Right lobe of liver (tissue), 6 donors: Measurements from ENCODE around the gene ANKRD63. TPM values are rescaled to one million over a fixed set of nuclear protein-coding genes. Genes with fewer than 3 reads are reported as not detected.
A peak's percentile ranks its signal among the peaks of the same experiment; 100 is the strongest.

Experiments used
- ATAC-seq, 4 donors: fragments of 200-7000 bp; cut with Tn5 transposase; one replicate each; pipeline ENCODE4 v1.9.1; 2020; ENCODE audit warnings: mild to moderate bottlenecking in 4 of 4, moderate library complexity in 4 of 4
- DNase-seq, 3 donors: peaks; one replicate each; pipeline ENCODE4 v3.0.0-alpha.2; 2020
- H3K27ac ChIP-seq, 3 donors: fragments of 200-600 bp; one replicate each; pipeline ENCODE4 v1.8.0; 2022
- H3K27me3 ChIP-seq, 2 donors: fragments of 200-600 bp; one replicate each; pipeline ENCODE4 v1.8.0; 2022
- H3K36me3 ChIP-seq, 4 donors: fragments of 200-600 bp; sonication (generic) in 1 of 4; one replicate each; pipeline versions ENCODE4 v1.5.1 to v1.8.0; 2017 to 2022; ENCODE audit warnings: control low read depth in 1 of 4
- H3K4me1 ChIP-seq, 4 donors: fragments of 200-600 bp; sonication (generic) in 1 of 4; one replicate each; pipeline versions ENCODE4 v1.5.1 to v1.8.0; 2017 to 2022; ENCODE audit warnings: control low read depth in 1 of 4
- H3K4me3 ChIP-seq, 3 donors: fragments of 200-600 bp; one replicate each; pipeline ENCODE4 v1.8.0; 2022
- H3K9me3 ChIP-seq, 4 donors: fragments of 200-600 bp; sonication (generic) in 1 of 4; one replicate each; pipeline versions ENCODE4 v1.5.1 to v1.8.0; 2017 to 2022; ENCODE audit warnings: control low read depth in 1 of 4
- POLR2A ChIP-seq: fragments of 450-650 bp; IDR thresholded peaks from one replicate; pipeline ENCODE4 v1.6.1; 2017; ENCODE audit warnings: antibody characterized with exemption, mild to moderate bottlenecking
- WGBS: methylation state at CpG from one replicate; pipeline ENCODE4 v1.1.6; 2018; ENCODE audit warnings: low coverage, low lambda C conversion rate; ENCODE audit not compliant: insufficient coverage; ENCODE audit errors: missing lambda C conversion rate; 5-methylcytosine and 5-hydroxymethylcytosine counted together
- intact Hi-C, 2 donors: fragments of 100-400 bp; cut with DNase I; formaldehyde crosslinking; loops; one replicate each; pipeline versions ENCODE4 v1.11.2 to v1.14.1; 2022
- total RNA-seq, 6 experiments: library from RNA; depleted of rRNA in 2 of 6; stranded (reverse); fragments of >200 nt in 2 of 6; fragmentation: NEBNext Ultra II Directional in 3 of 6; extraction: Animal tissue kit (Norgen Biotek cat#: 25700) in 3 of 6; gene quantifications; one replicate each; pipeline versions ENCODE4 v1.1.0 to v1.2.4, GENCODE V29; 2016 to 2023
- TF ChIP-seq, protein P1 (sequence below), 4 donors: fragments of 200-600 bp in 3 of 4; fragments of 450-650 bp in 1 of 4; IDR thresholded peaks; one replicate each; pipeline versions ENCODE4 v1.5.1 to v1.8.0; 2016 to 2022; ENCODE audit warnings: antibody characterized with exemption in 4 of 4, mild to moderate bottlenecking in 2 of 4
- donor health status: DM: no; HTN: yes; CAD: no.
- donor health status: DM: no; HTN: no; CAD: no.
- donor health status: DM: no; HTN: no; CAD: no.
- donor health status: DM: no; HTN: yes; CAD: no.
- donor health status: DM: no; HTN: yes; CAD: no.

The ANKRD63 gene
- total RNA-seq, 6 experiments from 2014 or later = 0.24 TPM; not detected in 5

DNA sequence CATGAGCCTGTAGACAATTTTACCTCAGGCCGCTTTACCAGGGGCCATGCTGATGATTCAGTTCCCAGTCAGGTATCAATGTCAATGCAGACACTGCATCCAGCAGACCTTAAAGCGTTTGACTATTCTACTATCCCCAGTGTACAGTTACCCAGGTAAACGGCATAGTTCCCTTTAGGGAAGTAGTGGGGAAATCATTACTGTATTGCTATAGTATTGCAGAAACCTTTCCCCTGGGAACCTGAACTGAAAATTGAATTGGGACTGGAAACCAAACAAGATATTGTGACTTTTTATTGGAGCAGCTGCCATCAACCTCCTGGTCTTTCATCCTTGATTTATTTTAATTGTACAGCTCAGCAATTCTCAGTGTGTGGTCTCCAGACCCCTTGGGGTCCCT, 34.1 kb upstream of the ANKRD63 start:
- no peak for TF ChIP-seq POLR2A
- TF ChIP-seq, protein P1, sequence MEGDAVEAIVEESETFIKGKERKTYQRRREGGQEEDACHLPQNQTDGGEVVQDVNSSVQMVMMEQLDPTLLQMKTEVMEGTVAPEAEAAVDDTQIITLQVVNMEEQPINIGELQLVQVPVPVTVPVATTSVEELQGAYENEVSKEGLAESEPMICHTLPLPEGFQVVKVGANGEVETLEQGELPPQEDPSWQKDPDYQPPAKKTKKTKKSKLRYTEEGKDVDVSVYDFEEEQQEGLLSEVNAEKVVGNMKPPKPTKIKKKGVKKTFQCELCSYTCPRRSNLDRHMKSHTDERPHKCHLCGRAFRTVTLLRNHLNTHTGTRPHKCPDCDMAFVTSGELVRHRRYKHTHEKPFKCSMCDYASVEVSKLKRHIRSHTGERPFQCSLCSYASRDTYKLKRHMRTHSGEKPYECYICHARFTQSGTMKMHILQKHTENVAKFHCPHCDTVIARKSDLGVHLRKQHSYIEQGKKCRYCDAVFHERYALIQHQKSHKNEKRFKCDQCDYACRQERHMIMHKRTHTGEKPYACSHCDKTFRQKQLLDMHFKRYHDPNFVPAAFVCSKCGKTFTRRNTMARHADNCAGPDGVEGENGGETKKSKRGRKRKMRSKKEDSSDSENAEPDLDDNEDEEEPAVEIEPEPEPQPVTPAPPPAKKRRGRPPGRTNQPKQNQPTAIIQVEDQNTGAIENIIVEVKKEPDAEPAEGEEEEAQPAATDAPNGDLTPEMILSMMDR (IDR thresholded peaks at IDR 0.05) = no peak
- intact Hi-C loops = no loop called here
- WGBS = 78% methylated on average over 3 of the region's 3 CpGs

GRCh38 chr15:40314723-40315276, 31.9 kb upstream of the ANKRD63 start:
- H3K27ac ChIP-seq = no peak overlapping the region
- TF ChIP-seq, protein P1 (IDR thresholded peaks at IDR 0.05) = no peak
- TF ChIP-seq POLR2A = no peak
- no peaks in the 10 kb centered on the region for H3K4me1 ChIP-seq
- H3K36me3 ChIP-seq = no peaks in the 10 kb centered on the region
- no peak for ATAC-seq
- H3K9me3 ChIP-seq = no peaks in the 10 kb centered on the region
- intact Hi-C loops = no loop called here
- no peak overlapping the region for H3K4me3 ChIP-seq
- no peaks in the 10 kb centered on the region for H3K27me3 ChIP-seq
- no peak for DNase-seq
- 49% methylated on average over 4 of the region's 4 CpGs for WGBS

More for the DNA sequence above, 34.1 kb upstream of the ANKRD63 start:
- no peaks in the 10 kb centered on the region for H3K27me3 ChIP-seq
- H3K27ac ChIP-seq = no peak overlapping the region
- no peaks in the 10 kb centered on the region for H3K36me3 ChIP-seq
- H3K4me1 ChIP-seq = no peaks in the 10 kb centered on the region
- DNase-seq (no peak), ATAC-seq (no peak)
- no peak overlapping the region for H3K4me3 ChIP-seq
- H3K9me3 ChIP-seq = no peaks in the 10 kb centered on the region

GRCh38 chr15:40313531-40314398, 30.9 kb upstream of the ANKRD63 start:
- H3K9me3 ChIP-seq = no peaks in the 10 kb centered on the region
- H3K27ac ChIP-seq = no peak overlapping the region
- peak; percentile 35 to 49 (median 40) for ATAC-seq
- WGBS = 32% methylated on average over 9 of the region's 10 CpGs
- H3K4me3 ChIP-seq = no peak overlapping the region
- TF ChIP-seq, protein P1 (IDR thresholded peaks at IDR 0.05) = no peak
- TF ChIP-seq POLR2A = no peak
- no peaks in the 10 kb centered on the region for H3K4me1 ChIP-seq
- peak in 2 of 3 donors; percentile 50 to 61 for DNase-seq
- intact Hi-C loops = no loop called here
- no peaks in the 10 kb centered on the region for H3K36me3 ChIP-seq
- H3K27me3 ChIP-seq = no peaks in the 10 kb centered on the region

DNA sequence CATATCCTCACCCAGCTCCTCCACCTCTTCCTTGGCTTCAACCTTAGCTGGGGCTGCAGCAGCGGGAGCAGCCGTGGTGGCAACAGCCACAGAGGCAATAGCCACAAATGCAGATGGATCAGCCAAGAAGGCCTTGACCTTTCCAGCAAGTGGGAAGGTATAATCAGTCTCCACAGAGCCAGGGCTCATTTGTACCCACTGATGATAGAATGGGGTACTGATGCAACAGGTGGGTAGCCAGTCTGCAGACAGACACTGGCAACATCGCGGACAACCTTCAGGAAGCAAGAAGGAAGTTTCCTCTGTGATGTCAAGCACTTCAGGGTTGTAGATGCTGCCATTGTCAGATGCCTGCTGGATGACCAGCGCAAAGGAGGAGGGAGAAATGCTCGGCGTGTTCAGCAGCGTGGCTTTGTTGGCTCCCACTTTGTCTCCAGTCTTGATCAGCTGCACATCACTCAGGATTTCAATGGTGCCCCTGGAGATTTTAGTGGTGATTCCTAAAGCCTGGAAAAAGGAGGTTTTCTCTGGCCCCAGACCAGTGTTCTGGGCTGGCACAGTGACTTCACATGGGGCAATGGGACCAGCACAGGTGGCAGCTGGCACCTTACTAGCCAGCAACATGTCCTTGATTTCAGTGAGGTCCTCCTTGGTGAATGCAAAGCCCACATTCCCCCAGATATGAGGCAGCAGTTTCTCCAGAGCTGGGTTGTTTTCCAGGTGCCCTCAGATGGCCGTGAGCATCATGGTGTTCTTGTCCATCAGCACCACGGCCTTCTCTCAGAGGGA, 29.7 kb upstream of the ANKRD63 start:
- DNase-seq (no peak), ATAC-seq (no peak)
- TF ChIP-seq, protein P1 (IDR thresholded peaks at IDR 0.05) = no peak
- TF ChIP-seq POLR2A = no peak
- Histone ChIP-seq H3K27ac (no peak overlapping the region), H3K9me3 (no peaks in the 10 kb centered on the region), H3K36me3 (no peaks in the 10 kb centered on the region), H3K27me3 (no peaks in the 10 kb centered on the region), H3K4me1 (no peaks in the 10 kb centered on the region), H3K4me3 (no peak overlapping the region)
- WGBS = 100% methylated on average over 2 of the region's 10 CpGs
- intact Hi-C loops = no loop called here
